PC-3 (cell line): ENCODE data around the gene DIRAS1.

Experiments used
- EZH2 ChIP-seq: fragments of 300-600 bp; sonication (generic); IDR thresholded peaks from one replicate; pipeline ENCODE4 v1.6.1; 2017; ENCODE audit warnings: antibody characterized with exemption, mild to moderate bottlenecking, low read length; ENCODE audit not compliant: unreplicated experiment
- TF ChIP-seq, protein P1 (sequence below): fragments of 300-600 bp; sonication (generic); conservative IDR thresholded peaks from 2 replicates; pipeline ENCODE4 v1.5.1; 2017; ENCODE audit warnings: antibody characterized with exemption, low read depth, mild to moderate bottlenecking, low read length

DNA sequence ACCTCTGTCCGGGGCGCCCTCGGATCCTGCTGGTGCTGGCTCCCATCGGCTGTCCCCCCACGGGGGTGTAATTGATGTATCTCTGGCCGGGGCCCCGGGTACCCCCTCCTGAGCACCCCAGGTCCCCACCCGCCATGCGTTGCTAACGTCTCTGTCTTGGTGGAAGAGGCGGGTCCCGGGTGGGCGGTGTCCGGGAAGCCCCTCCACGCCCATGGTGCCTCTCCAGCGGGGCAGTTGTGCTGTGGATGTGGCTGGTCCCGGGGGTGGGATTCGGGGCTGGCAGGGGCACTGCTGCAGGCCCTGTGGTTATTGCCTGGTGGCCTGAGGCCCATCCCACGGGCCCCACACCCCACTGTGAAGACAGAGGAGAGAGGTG is 4.9 kb downstream of the DIRAS1 start:
- TF ChIP-seq, protein P1, sequence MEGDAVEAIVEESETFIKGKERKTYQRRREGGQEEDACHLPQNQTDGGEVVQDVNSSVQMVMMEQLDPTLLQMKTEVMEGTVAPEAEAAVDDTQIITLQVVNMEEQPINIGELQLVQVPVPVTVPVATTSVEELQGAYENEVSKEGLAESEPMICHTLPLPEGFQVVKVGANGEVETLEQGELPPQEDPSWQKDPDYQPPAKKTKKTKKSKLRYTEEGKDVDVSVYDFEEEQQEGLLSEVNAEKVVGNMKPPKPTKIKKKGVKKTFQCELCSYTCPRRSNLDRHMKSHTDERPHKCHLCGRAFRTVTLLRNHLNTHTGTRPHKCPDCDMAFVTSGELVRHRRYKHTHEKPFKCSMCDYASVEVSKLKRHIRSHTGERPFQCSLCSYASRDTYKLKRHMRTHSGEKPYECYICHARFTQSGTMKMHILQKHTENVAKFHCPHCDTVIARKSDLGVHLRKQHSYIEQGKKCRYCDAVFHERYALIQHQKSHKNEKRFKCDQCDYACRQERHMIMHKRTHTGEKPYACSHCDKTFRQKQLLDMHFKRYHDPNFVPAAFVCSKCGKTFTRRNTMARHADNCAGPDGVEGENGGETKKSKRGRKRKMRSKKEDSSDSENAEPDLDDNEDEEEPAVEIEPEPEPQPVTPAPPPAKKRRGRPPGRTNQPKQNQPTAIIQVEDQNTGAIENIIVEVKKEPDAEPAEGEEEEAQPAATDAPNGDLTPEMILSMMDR: no peak
- no peak for TF ChIP-seq EZH2
